ENCODE measurements around the gene DUSP5.

DUSP5 gene

DNA sequence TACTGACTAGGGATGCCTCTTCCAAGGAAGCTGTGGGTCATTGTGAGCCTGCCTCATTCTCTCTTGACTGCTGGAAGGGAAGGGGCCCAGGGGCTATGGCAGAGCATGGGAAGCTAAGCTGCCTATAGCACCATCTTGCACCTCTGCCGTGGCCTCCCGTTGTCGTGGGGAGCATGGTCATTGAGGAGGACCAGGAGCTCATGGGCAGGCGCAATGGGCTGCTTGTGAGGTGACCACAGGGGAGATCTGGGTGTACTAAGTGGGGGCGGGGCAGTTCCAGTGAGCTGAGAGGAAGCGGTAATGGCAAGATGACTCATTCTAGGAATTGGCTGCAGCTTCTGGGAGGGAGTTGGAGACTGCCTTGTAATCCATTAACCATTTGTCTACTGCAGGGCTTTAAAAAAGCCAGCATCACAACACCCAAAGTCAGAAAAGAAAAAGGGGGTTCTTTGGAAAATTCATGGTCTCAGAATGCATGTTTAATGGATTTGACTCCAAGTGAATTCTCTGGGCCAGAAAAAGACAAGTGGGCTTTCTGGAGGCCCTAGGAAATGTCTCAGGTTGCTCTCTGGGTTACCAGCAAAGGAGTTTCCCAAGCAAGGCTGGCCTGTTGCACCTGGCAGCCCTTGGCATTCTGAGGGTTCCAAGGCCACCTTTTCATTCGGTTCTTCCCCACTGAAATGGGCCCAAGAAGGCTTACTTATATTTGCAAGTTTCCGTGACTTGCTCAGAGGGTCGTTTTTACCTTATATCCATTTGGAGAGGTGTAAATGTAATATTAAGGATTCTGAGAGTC lies 3.6 kb downstream of the DUSP5 start:
- peak; percentile 87 for DNase-seq

DNA sequence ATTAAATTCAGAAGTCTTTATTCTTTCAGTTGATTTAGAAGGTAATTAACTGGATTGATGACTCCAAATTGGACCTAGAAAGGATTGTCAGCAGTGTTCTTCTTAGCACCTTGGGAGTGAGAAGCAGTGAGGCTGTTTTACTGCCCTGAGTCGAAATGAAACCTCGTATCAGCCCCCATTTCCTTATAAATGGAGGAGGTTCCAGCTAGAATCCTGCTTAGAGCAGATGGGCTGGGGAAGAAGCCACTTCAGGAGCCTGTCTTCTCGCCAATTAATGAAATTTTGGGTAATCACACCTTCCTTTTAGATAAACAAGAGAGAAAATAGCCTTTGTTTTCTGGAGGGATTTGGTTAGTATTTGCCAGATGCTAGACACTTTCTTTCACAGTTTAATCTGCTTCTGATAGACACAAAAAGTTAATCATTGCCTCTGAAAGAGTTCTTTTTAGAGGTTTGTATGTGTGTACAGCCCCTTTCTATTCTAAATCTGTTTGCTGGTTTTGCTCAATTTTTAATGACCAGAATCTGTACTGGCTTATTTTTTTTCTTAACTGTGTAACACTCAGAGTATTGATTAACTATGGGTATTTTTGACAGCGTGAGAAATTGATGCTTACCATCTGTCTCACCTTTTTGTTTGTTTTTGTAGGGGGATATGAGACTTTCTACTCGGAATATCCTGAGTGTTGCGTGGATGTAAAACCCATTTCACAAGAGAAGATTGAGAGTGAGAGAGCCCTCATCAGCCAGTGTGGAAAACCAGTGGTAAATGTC lies 4.6 kb downstream of the DUSP5 start:
- DNase-seq, result no peak

DNA sequence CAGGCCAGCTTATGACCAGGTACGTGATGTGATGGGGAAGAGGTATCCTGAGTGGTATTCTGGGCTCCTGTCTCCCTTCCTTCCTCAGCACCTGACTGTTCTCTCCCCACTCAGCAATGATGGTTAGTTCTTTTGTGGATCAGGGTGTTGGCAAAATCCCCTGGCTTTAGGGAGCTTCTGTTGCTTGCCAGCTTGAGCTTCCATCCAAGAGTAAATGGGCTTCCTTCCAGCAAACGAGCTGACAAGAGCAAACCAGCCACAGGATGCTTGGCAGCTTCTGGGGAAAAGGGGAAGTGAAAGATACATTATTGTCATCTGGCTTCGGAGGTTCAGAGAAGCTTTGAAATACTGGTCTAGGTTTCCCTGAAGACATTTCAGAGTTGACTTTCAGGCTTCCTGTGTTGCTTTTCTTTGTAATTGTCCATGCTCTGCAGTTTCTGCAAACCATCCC lies 5.2 kb downstream of the DUSP5 start:
- DNase-seq, result no peak

DNA sequence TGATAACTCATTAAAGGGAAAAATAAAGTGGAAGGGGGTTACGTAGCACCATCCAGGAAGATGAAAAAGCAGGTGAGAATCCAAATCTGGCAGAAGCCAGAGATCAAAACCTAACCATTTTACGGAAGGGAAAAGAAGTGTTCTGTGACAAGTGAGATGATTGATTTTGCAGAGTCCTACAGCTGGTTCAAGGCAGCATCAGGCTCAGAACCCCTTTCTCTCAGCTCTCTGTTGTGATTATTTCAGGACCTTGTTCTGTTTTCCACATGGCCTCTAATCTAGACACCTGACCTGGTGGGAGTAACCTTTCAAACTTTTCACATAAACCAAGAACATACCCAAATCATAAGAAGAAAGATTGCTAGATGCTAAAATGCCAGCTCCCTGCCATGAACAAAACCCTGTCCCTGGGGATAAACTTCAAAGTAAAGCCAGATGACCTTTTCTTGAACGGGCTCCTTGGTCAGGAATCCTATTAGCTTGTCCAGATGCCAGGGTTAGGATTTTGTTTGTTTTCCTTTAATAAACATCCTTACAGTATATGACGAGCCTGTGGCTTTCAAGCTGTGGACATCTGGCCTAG lies 5.9 kb downstream of the DUSP5 start:
- DNase-seq, result no peak

DNA sequence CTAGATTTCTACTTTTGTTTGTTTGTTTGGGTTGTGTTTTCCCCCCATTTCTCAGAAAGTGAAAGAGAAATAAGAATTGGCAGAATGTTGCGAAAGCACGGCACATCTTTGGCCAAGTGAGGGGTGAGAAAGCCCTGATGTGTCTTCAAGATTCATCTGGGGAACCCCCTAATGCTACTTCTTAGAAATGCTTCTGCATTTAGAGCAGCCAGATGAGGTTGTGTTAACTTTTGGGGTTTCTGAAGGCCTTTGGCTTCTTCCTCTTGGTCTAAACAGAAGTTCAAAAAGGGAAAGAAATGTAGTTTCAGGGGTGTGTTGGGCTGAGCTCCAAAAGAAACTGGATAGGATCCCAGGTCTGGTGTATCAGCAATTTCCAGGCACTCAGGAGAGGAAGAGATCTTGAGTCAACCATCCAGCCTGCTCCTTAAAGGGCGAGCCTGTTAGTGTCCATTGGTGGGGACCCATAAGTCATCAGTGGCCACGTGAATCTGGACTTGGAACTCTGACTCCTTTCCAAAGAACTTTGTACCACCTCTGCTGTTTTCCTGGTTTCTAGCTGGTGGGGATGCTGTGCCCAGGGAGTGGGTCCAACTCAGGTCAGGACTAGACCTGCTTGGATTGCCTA lies 6.5 kb downstream of the DUSP5 start:
- no peak for DNase-seq

DNA sequence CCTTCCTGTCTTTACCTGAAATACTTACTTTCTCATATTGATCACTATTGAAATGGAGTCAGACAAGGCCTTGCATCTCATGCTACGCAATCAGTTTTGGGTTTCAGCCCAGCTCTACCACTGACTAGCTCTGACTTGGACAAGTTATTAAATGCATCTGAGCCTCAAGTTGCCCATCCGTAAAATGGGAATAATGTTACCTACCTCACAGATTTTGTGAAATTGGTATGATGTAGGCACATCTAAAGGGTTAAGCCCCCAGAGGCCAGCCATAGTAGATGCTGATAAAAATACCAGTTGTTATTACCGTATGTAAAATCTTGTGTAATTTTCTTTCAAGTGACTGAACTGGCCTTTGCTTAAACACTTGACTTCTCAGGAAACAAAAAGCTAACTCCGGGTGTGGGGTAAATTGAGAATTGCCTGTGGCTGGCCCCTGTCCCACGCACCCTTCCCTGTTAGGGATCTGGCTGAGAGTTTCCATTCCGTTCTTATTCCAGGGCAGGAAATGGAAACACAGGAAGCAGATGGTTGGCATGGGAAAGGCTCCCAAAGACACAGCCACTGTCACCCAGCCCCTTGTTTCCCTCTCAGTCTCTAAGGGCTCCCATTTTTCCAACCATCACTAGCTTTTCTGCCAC lies 7.5 kb downstream of the DUSP5 start:
- no peak for DNase-seq

DNA sequence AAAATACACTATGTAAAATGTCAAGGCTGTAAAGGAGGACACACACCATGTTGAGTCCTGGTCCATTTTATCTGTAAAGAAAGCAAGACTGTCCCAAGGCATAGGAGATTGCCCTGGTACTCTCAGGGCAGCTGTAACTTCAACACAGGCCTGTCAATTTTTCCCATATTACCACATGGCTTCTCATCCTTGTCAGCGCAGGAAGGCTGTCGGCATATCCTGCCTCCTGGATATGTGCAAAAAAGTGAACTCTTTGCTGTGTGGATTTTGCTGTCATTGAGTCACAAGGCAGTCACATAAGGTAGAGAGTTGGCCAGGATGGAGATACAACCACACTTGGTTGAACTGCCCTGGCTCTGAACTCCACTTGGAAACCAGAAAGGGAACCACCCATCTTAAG lies 8.7 kb downstream of the DUSP5 start:
- DNase-seq, result no peak

DNA sequence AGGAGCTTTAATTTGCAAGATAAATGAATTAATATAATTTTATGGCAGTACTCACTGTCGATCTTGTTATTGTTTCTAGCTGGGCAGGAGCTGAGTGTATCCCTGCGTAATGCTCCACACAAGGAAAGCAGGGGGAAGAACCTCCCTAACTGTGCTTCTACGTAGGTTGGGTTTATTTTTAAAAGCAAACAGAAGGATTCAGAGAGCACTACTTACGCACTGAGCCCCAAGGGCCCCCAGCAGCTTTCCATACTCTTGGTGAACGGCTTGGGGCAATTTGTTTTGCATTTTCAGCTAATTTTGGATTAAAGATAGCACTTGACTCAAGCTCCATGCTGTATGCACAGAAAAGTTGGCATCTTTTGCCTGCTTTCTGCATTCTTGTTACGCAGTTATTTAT lies 9.6 kb downstream of the DUSP5 start:
- no peak for DNase-seq

DNA sequence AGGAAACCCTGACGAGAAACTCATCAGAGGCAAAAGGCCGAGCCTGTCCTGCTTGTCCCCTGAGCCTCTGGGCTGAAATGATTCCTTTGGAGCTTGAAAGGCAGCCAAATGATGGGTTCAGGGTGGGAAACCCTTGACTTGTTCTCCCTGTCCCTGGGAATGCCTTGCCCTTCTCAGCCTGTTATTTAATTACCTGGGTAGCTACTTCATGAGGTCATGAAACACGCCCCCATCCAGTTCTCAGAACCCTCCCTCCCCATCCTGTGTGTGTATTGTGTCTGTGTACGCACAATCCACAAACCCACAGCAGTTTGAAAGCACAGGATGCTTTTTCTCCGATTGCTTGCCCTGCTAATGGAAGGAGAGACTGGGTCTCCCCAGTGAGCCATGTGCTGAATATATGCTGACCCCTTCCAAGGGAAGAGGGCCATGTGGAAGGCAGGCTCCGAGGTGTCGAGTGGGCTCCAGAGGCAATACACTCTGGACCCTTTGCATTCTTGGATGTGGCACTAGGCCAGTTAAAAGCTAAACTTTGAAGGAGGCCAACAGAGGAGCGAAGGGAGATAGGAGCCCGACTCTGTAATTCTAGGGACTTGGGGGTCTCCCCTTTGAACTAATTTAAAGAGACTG lies 10.6 kb downstream of the DUSP5 start:
- no peak for DNase-seq

DNA sequence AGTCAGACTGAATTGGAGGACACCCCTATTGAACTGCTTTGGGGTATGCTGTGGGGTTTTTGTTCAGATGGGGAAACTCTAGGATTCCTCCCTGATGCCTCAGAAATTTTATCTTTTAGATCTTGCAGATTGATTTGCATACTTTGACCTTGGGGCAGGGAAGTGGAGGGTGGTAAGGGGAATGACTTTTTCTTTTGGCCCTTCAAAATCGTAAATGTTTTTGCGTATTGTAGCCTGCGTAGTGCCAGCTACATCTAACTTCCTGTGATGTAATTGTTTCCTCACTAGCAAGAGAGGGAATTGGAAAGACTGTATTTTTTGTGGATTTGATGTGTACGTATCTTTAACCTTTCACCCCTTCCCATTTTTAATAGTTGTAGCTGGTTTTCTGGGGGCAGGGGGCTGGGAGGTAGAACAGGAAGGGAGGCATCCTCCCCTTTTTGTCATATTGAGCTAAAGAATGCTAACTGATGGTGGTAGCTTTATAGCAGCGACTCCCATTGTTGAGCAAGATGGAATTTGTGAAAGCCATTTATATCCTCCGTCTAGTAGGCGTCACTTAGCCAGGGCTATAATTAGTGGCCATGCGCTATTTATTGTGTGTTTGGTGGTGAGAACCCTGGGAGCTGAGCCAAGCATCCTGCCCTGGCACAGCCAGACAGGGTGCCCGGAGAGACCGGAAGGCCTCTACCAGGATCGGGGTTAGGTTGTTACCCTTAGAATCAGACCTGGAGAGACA lies 11.3 kb downstream of the DUSP5 start:
- DNase-seq, result no peak

DNA sequence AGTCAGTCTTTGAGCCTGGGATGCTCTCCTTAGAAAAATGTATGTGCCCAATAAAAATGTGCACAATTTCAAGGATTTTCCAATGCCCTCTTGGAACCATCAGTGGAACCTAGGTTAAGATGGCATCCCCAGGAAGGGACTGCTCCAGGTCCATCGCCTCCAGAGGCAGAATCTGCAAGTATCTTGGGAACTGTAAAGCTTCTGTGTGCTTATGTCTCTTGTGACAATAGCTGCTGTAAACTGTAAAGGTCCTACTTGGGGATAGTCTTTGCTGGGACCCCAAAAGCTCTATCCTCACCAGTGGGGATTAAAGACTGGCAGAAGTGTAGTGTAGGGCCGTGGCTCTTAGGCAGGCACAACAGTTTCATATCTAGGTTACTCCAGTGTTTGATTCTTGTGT lies 11.9 kb downstream of the DUSP5 start:
- DNase-seq, result no peak

DNA sequence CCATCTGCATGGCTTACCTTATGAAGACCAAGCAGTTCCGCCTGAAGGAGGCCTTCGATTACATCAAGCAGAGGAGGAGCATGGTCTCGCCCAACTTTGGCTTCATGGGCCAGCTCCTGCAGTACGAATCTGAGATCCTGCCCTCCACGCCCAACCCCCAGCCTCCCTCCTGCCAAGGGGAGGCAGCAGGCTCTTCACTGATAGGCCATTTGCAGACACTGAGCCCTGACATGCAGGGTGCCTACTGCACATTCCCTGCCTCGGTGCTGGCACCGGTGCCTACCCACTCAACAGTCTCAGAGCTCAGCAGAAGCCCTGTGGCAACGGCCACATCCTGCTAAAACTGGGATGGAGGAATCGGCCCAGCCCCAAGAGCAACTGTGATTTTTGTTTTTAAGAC lies 12.4 kb downstream of the DUSP5 start:
- DNase-seq, result no peak

DNA sequence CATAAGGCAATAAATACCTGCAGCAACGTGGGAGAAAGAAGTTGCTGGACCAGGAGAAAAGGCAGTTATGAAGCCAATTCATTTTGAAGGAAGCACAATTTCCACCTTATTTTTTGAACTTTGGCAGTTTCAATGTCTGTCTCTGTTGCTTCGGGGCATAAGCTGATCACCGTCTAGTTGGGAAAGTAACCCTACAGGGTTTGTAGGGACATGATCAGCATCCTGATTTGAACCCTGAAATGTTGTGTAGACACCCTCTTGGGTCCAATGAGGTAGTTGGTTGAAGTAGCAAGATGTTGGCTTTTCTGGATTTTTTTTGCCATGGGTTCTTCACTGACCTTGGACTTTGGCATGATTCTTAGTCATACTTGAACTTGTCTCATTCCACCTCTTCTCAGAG lies 13.0 kb downstream of the DUSP5 start:
- no peak for DNase-seq

DNA sequence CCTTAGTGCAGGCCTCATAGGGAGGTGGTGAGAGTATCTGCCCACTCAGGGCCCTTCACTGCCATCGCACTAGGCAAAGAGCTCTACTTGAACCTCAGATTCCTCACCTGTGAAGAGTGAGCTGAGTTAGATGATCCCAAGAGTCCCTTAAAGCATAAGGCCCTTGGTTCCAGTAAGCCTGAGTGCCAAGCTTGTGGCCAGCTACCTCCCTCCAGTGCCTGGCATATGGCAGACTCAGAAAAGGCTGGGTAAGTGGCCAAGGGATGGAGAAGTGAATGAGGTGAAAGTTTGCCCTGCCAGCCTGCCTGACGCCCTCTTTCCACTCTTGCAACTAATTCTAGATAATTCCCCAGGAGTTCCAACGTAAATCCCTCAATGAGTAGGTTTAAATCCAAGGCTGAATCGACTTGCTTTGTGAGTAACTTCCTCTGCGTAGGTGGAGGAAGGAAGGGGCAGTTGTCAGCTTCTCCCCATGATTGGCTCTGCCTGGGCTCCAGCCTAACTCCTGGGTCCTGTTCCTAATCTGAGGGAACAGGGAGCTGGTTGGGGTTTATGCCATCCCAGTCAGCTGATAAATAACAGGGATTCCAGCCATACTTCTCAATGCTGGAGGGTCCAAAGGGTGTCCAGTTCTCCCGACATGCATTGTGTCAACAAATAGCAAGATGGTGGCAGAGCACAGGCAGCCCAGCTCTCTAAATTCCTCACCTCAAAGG lies 14.2 kb downstream of the DUSP5 start:
- no peak for DNase-seq

DNA sequence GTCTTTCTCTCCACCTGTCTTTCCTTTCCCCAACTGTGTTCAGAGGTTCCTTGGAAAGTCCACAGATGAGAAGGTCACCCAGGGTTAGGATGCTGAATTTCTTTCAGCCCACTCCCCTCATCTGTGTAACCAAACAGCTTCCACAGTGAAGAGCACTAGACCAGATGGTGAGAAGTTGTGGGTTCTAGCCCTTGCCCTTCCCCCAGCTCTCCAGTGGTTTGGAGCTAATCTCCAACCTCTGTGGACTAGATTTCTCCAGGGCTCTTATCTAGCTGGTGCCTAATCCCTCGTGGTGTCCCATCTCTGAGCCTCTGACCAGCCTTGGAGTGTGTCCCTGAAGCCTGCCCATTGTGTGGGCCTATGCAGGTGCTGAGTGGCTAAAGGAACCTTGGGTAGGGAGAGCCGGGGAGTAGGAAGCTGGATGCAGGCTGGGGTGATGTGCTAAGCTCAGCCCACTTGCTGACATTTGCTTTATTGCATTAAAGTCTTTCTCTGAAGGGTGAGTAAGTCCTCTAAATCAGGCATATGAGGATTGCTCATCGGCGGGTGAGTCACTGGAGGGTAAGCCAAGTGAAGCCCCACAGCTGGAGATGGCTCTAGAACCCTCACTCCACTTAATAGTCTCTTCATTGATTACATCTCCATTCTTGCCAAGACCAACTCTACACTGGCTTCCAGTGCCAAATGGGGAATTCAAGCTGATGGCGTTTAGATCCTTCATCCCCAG lies 14.9 kb downstream of the DUSP5 start:
- DNase-seq, result peak; percentile 40

DNA sequence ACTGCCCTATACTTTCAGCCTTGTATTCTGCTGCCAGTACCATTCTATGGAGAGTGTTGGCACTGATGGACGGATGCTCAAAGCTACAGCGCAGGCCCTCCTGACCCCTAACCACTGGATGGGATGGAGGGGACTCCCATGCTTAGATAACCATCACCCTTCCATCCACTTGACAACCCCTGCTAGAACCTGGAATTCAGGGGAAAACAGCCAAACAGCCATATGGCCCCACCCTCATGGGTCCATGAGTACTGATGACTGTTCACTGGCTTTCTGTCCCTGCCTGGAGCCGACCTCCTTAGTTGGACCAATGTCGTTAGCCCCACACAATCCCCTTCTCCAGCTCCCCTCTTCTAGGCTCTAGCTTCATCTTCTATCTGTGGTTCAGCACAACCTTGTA lies 16.2 kb downstream of the DUSP5 start:
- no peak for DNase-seq

DNA sequence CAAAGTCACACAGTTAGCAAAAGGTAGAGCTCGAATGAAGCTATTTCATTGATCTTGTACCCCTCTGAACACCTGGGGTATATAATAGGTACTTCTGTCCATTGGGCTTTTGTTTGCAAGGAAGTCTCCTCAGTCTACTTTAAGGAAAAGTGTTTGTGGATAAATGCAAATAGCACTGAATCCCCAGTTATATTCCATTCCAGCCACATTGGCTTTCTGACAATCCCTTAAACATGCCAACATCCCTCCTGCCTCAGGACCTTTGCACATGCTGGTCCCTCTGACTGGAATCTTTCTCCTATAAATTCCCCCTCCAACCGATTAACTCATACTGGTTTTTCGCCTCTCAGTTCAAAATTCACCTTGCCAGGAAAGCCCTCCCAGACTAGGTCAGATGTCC lies 17.1 kb downstream of the DUSP5 start:
- DNase-seq, result no peak

DNA sequence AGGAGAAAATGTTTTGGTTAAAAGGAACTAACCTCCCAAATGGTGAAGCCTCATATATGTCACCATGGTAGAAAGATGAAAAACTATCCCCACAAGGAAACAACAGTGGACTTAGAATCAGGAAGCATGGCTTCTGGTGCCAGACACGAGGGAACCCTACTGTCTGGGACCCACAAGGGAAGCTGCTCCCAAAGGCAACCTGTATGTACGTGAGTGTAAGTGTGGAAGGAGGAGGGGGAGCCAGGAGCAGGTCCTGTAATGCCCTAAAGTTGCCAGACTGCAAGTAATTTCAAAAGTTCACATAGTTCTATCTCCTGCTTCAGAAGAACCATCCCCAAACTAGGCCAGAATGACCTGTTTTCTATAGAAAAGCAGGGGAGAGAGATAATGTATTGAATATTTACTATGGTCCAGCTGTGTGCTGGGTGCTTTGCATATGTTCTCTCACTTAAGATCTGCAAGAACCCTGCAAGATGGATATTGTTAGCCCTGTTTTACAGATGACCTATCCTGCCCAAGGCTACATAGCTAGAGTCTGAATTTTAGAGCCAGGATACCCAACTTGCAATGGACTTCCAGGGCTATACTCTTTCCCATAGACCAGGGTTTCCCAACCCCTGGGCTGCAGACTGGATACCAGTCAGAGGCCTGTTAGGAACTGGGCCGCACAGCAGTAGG lies 19.2 kb downstream of the DUSP5 start:
- DNase-seq, result no peak

DNA sequence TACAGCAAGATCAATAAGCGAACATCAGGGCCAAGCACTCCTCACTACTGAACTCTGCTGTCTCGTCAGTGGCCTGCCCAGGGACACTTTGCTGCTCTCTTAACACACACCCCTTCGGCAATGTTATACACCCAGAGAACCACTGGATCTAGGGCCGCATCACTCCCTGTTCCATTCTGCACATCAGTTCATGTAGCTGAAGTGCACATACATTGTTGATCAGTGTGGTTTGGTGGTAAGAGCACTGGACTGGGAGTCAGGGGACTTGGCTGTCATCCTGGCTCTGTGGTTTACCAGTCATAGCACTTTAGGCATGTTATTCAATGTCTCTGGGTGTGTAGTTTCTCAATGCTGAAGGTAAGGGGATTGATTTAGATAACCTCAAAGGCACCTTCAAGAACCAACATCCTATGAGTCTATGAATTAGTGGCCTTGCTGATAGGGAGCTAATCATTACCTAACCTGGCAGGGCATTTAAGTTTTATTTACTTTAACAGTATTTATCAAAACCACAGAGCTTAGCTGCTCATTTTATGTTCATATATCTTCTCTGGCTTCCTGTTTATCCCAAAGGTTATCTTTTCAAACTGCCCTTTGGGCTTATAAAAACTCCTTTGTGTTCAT lies 24.8 kb downstream of the DUSP5 start:
- DNase-seq, result peak; percentile 19

All from DMS53 (cell line).